Measurements from ENCODE around the gene ATP8B3. TPM values are rescaled to one million over a fixed set of nuclear protein-coding genes. Genes with fewer than 3 reads are reported as not detected.

Gene ATP8B3
- total and polyA plus RNA-seq, 2 donors (not counting 1 experiment from before 2014, with no cell fraction given), result 2.3 to 3.0 TPM

DNA sequence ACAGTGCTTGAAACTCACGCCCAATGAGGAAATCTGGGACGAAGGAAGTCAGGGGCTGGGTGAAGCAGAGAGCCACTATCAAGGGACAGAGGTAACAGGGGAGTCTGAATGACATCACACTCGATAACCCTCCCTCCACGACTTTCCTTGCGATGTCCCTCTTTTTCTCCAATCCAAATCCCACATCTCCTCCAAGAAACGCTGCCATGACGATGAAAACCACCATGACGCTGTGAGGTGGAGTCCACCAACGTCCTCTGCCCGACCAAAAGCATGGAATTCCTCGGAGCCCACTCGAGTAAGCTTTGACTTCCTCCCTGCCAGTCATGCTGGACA is 35.2 kb upstream of the ATP8B3 start:
- Histone ChIP-seq H3K4me3 (replicated peaks in 1 of 4; ENCODE audit: control extremely low read depth in 1 of 4, insufficient read depth in 1 of 4, low read depth in 3 of 4, low read length in 4 of 4) (peak overlapping the region; percentile 81 to 91 (median 86)), H3K4me2 (ENCODE audit: extremely low read depth, insufficient read depth, low read length) (peak overlapping the region; percentile 97), H3K27me3 (ENCODE audit: control insufficient read depth, insufficient read depth, low read length) (no peaks in the 10 kb centered on the region), H3K9me3 (ENCODE audit: control insufficient read depth, insufficient read depth, low read depth, low read length) (no peaks in the 10 kb centered on the region), H3K27ac (ENCODE audit: insufficient read depth, low read length) (peak overlapping the region; percentile 95), H3K4me1 (ENCODE audit: control insufficient read depth, extremely low read depth, insufficient read depth, low read length) (peaks cover 10% of the 10 kb centered on the region), H3K36me3 (ENCODE audit: control insufficient read depth, insufficient read depth, low read length) (peaks cover 9% of the 10 kb centered on the region), H3K9ac (ENCODE audit: insufficient read depth, low read length) (peak overlapping the region; percentile 100), H3K79me2 (ENCODE audit: control insufficient read depth, insufficient read depth, low read length) (peaks cover 57% of the 10 kb centered on the region), H4K20me1 (ENCODE audit: control insufficient read depth, extremely low read depth, insufficient read depth, low read length) (no peaks in the 10 kb centered on the region), H2AFZ (ENCODE audit: low read length) (no peak overlapping the region)
- peak in 1 of 2 donors; percentile 50 for DNase-seq (ENCODE audit: low read depth in 2 of 2)
- TF ChIP-seq, protein P1, sequence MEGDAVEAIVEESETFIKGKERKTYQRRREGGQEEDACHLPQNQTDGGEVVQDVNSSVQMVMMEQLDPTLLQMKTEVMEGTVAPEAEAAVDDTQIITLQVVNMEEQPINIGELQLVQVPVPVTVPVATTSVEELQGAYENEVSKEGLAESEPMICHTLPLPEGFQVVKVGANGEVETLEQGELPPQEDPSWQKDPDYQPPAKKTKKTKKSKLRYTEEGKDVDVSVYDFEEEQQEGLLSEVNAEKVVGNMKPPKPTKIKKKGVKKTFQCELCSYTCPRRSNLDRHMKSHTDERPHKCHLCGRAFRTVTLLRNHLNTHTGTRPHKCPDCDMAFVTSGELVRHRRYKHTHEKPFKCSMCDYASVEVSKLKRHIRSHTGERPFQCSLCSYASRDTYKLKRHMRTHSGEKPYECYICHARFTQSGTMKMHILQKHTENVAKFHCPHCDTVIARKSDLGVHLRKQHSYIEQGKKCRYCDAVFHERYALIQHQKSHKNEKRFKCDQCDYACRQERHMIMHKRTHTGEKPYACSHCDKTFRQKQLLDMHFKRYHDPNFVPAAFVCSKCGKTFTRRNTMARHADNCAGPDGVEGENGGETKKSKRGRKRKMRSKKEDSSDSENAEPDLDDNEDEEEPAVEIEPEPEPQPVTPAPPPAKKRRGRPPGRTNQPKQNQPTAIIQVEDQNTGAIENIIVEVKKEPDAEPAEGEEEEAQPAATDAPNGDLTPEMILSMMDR (conservative IDR thresholded peaks at IDR 0.05 in 1 of 2, IDR thresholded peaks at IDR 0.05 in 1 of 2; ENCODE audit: low read depth in 1 of 2, low read length in 2 of 2), result no peak
- TF ChIP-seq EZH2 (IDR thresholded peaks at IDR 0.05; ENCODE audit: low read length, missing control alignments), result no peak

DNA sequence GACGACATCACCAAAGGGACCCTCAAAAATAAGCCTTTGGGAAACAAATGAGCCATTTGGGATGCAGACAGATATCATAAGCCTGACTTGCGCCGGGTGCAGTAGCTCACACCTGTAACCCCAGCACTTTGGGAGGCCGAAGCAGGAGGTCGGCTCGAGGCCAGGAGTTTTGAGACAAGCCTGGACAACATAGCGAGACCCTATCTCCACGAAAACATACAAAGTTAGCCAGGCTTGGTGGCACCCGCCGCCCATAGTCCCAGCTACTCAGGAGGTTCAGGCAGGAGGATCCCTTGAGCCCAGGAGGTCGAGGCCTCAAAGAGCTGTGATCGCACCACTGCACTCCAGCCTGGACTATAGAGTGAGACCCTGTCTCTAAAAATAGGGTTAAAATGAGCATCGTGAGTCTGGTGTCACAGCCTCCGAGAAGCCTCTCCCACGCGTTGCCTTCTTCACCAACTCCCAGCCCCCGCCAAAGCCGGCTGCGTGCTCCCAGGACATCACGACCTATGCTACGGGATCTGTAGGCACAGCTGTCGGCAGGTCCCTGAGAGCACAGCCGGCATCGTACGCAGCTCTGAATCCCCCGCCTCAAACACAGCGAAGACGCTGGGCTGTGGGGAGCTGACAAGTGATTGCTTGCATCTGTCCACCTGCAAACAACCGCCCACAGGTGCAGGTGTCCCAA is 34.6 kb upstream of the ATP8B3 start:
- H3K9me3 ChIP-seq (ENCODE audit: control insufficient read depth, insufficient read depth, low read depth, low read length), result no peaks in the 10 kb centered on the region
- H3K4me2 ChIP-seq (ENCODE audit: extremely low read depth, insufficient read depth, low read length), result peak overlapping the region; percentile 97
- peaks cover 9% of the 10 kb centered on the region for H3K36me3 ChIP-seq (ENCODE audit: control insufficient read depth, insufficient read depth, low read length)
- peak overlapping the region; percentile 95 for H3K27ac ChIP-seq (ENCODE audit: insufficient read depth, low read length)
- DNase-seq (ENCODE audit: low read depth in 2 of 2), result no peak
- peaks cover 5% of the 10 kb centered on the region for H3K4me1 ChIP-seq (ENCODE audit: control insufficient read depth, extremely low read depth, insufficient read depth, low read length)
- no peak overlapping the region for H2AFZ ChIP-seq (ENCODE audit: low read length)
- TF ChIP-seq, protein P1 (conservative IDR thresholded peaks at IDR 0.05 in 1 of 2, IDR thresholded peaks at IDR 0.05 in 1 of 2; ENCODE audit: low read depth in 1 of 2, low read length in 2 of 2), result no peak
- H3K27me3 ChIP-seq (ENCODE audit: control insufficient read depth, insufficient read depth, low read length), result no peaks in the 10 kb centered on the region
- H4K20me1 ChIP-seq (ENCODE audit: control insufficient read depth, extremely low read depth, insufficient read depth, low read length), result no peaks in the 10 kb centered on the region
- peak overlapping the region; percentile 81 to 91 (median 86) for H3K4me3 ChIP-seq (replicated peaks in 1 of 4; ENCODE audit: control extremely low read depth in 1 of 4, insufficient read depth in 1 of 4, low read depth in 3 of 4, low read length in 4 of 4)
- peaks cover 62% of the 10 kb centered on the region for H3K79me2 ChIP-seq (ENCODE audit: control insufficient read depth, insufficient read depth, low read length)
- H3K9ac ChIP-seq (ENCODE audit: insufficient read depth, low read length), result peak overlapping the region; percentile 26

DNA sequence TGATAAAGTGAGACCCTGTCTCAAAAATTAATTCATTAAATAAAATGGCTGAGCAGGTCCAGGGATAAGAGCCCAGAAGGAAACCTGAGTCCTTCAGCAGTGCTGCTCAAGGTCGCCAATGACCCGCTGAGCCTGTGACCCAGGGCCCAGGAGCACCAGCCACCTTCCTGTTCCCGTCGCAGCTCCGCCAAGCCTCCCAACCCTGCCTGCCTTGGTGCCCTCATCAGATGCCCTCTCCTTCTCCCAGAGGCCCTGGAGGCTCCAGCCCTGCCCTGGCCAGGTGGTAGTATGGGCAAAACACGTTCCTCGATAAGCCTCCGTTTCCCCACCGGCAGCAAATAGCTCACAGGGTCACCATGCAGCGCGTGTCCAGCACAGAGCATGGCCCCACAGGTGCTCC is 33.6 kb upstream of the ATP8B3 start:
- TF ChIP-seq, protein P1 (conservative IDR thresholded peaks at IDR 0.05 in 1 of 2, IDR thresholded peaks at IDR 0.05 in 1 of 2; ENCODE audit: low read depth in 1 of 2, low read length in 2 of 2), result no peak
- TF ChIP-seq EZH2 (IDR thresholded peaks at IDR 0.05; ENCODE audit: low read length, missing control alignments), result no peak
- H4K20me1 ChIP-seq (ENCODE audit: control insufficient read depth, extremely low read depth, insufficient read depth, low read length), result no peaks in the 10 kb centered on the region
- peaks cover 9% of the 10 kb centered on the region for H3K36me3 ChIP-seq (ENCODE audit: control insufficient read depth, insufficient read depth, low read length)
- H3K27me3 ChIP-seq (ENCODE audit: control insufficient read depth, insufficient read depth, low read length), result no peaks in the 10 kb centered on the region
- H3K27ac ChIP-seq (ENCODE audit: insufficient read depth, low read length), result no peak overlapping the region
- no peak overlapping the region for H2AFZ ChIP-seq (ENCODE audit: low read length)
- DNase-seq (ENCODE audit: low read depth in 2 of 2), result no peak
- peaks cover 72% of the 10 kb centered on the region for H3K79me2 ChIP-seq (ENCODE audit: control insufficient read depth, insufficient read depth, low read length)
- H3K9me3 ChIP-seq (ENCODE audit: control insufficient read depth, insufficient read depth, low read depth, low read length), result no peaks in the 10 kb centered on the region
- no peak overlapping the region for H3K4me2 ChIP-seq (ENCODE audit: extremely low read depth, insufficient read depth, low read length)
- no peak overlapping the region for H3K4me3 ChIP-seq (replicated peaks in 1 of 4; ENCODE audit: control extremely low read depth in 1 of 4, insufficient read depth in 1 of 4, low read depth in 3 of 4, low read length in 4 of 4)
- peaks cover 5% of the 10 kb centered on the region for H3K4me1 ChIP-seq (ENCODE audit: control insufficient read depth, extremely low read depth, insufficient read depth, low read length)
- no peak overlapping the region for H3K9ac ChIP-seq (ENCODE audit: insufficient read depth, low read length)

Data from fibroblast of lung (primary cell).